DMS53 (cell line): ENCODE measurements around the gene TTC12.

Experiments
- DNase-seq: peaks from one replicate; lab custom pipeline; 2025; lab: John Stamatoyannopoulos, UW

The TTC12 gene

GRCh38 chr11:113404859-113405430 lies 90.6 kb downstream of the TTC12 start:
- DNase-seq: no peak

DNA sequence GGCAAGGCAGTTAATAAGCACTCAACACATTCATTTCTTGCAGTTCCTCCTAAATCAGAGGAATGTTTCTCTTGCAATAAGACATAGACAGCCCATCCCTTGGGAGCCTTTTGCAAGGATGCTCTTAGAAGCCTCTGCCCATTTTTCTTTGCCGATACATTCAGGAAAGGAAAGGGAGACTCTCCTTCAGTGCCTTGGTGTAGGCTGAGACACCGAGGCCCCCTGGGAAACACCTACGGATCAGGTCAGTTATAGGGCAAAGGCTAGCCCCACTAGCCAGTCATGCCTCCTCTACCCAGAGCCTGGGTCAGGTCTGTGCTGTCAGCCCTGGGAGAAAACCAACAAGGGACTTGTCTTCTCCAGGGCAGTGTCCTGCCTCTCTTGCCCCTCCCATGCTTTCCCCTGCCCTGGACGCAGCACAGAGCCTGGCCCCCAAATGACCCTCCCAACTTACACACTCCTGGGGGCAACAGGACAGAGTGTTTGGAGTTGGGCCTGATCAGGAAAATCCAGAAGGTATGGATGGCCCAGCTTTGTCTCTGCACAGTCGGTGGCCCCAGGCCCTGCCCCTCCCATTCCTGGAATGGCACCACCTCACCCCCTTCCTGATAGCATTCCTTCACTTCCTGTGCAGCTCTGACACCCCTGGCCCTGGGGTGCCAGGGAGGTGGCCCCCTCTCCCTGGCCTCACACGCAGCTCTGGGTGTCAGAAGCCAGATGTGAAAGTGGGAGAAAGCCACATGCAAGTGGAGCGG lies 91.5 kb downstream of the TTC12 start:
- DNase-seq: no peak

DNA sequence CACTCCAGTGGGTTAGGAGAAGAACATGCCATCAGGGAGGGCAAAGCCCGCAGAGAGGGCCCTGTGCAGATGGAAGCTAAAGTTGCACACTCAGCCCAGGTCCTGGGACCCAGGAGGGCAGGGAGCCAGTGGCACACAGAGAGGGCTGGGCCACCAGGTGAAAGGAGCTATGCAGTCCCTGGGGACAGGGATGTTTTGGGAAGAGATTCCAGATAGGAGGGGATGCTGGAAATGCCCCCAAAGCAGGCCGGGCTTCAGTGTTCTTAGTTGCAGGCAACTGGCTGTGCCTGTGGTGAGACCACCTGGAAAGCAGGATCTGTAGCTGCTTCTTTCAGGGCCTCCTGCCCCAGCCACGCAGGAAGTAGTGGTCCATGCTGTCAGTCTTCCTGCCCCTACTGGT lies 92.8 kb downstream of the TTC12 start:
- no peak for DNase-seq

- no peak for DNase-seq
Measured at GRCh38 chr11:113408206-113408605, 93.8 kb downstream of the TTC12 start.

GRCh38 chr11:113408887-113409286 lies 94.5 kb downstream of the TTC12 start:
- DNase-seq: no peak

DNA sequence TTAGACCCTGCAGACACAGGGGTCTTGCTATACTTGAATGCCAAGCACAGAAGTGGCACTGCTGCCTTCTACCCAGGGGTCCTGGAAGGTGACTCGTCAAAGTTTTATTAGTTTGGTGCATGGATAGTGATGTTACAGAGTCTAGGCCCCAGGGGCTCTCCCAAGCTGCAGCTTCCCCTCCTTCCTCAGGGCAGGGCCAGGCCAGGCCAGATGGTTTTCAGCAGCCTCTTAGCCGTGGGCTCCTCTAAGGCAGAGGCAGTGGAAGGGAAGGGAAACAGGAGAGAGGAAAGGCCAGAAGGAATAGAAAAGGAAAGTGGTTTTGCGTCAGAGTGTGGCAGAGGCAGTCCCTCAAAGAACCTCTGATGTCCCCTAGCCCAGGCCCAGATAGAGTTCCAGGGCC lies 95.1 kb downstream of the TTC12 start:
- DNase-seq: no peak

DNA sequence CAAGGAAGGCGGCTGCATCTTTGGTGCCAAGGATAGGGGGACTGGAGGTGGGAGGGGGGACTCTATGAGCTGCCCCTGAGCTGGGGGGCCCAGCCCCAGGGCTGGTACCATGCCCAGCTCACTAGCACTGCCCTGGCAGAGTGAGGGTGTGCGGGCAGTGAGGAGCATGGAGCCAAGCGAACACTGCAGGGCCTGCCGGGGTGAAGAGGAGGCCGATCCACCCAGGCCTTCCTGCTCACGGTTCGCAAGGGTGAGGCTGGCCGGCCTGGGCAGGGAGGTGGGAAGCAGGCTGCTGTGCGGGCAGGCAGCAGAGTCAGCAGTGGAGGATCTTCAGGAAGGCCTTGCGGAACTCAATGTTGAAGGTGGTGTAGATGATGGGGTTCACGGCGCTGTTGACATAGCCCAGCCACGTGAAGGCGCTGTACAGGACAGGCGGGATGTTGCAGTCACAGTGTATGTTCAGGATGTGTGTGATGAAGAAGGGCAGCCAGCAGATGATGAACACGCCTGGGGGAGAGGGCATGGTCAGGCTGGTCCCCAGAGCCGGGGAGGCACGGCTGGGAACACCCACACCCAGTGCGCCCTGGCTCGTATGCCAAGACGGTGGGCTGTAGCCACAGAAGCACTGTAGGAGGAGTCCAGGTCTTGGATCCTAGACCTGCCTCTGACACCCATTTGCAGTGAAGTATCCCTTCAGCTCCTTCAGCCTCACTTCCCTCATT lies 96.2 kb downstream of the TTC12 start:
- DNase-seq: no peak

- no peak for DNase-seq
Measured at GRCh38 chr11:113411536-113411935, 97.2 kb downstream of the TTC12 start.

DNA sequence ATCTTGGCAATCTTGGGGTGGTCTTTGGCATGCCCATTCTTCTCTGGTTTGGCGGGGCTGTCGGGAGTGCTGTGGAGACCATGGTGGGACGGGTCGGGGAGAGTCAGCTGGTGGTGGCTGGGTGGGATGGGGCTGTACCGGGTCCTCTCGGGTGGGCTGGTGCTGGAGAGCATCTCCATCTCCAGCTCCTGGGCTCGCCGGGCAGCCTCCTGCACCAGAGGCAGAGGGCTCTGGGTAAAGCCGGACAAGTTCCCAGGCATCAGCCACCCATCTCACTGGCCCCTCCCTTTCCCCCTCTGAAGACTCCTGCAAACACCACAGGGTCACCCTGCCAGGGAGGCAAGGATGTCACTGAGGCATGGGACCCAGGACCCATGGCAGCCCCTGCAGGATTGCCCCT lies 98.3 kb downstream of the TTC12 start:
- no peak for DNase-seq

GRCh38 chr11:113415343-113415742 lies 101.0 kb downstream of the TTC12 start:
- DNase-seq: no peak
